HEK293T (cell line): Measurements from ENCODE around the gene TRPM3.

Experiments used
- ARNT ChIP-seq: fragments of 450-650 bp; IDR thresholded peaks from 2 replicates; pipeline ENCODE4 v1.6.1; 2017; ENCODE audit warnings: mild to moderate bottlenecking
- HDGF ChIP-seq: fragments of 450-650 bp; IDR thresholded peaks from 2 replicates; pipeline ENCODE4 v1.6.1; 2017; ENCODE audit warnings: antibody characterized with exemption, borderline replicate concordance
- LEF1 ChIP-seq: fragments of 450-650 bp; IDR thresholded peaks from 2 replicates; pipeline ENCODE4 v1.6.1; 2017; ENCODE audit warnings: mild to moderate bottlenecking, borderline replicate concordance
- SP1 ChIP-seq: fragments of 450-650 bp; IDR thresholded peaks from 2 replicates; pipeline ENCODE4 v1.6.1; 2017
- SUZ12 ChIP-seq: fragments of 450-650 bp; IDR thresholded peaks from 2 replicates; pipeline ENCODE4 v1.6.1; 2016; ENCODE audit warnings: mild to moderate bottlenecking
- ZNF384 ChIP-seq: fragments of 450-650 bp; IDR thresholded peaks from 2 replicates; pipeline ENCODE4 v1.6.1; 2016
- TF ChIP-seq, protein P1 (sequence below): fragments of 450-650 bp; IDR thresholded peaks from 2 replicates; pipeline ENCODE4 v1.6.1; 2016

DNA sequence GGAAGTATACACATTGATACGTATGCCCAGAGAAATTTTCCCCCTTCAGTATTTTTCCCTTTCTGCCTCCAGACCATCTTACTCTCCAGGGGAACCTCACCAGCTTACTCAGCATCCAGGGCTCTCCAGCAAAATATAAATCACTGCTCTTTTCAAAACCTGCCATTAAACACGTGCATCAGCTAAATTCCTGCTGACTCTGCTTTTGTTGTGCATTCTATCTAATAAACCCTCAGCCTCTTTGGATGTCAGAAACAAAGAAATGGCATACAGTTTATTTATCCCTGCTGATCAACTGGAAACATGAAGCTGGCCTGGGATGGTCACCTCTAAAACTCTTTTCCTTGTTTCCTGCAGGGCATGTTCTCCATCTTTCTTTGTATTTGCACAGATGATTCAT, 126.8 kb downstream of the TRPM3 start:
- TF ChIP-seq ZNF384 (no peak), SP1 (no peak), SUZ12 (no peak), HDGF (no peak), LEF1 (no peak), ARNT (no peak)
- TF ChIP-seq, protein P1, sequence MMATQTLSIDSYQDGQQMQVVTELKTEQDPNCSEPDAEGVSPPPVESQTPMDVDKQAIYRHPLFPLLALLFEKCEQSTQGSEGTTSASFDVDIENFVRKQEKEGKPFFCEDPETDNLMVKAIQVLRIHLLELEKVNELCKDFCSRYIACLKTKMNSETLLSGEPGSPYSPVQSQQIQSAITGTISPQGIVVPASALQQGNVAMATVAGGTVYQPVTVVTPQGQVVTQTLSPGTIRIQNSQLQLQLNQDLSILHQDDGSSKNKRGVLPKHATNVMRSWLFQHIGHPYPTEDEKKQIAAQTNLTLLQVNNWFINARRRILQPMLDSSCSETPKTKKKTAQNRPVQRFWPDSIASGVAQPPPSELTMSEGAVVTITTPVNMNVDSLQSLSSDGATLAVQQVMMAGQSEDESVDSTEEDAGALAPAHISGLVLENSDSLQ: no peak
